HCT116 (cell line): ENCODE data around the gene TGFBR3L. TPM values are rescaled to one million over a fixed set of nuclear protein-coding genes. Genes with fewer than 3 reads are reported as not detected.

ENCODE experiments used
- ATAC-seq: fragments of 200-7000 bp; cut with Tn5 transposase; 2 replicates; pipeline ENCODE4 v1.9.1; 2020; ENCODE audit warnings: mild to moderate bottlenecking, moderate library complexity
- BruUV-seq: library from RNA; stranded (reverse); fragments of 400-500 nt; replicated peaks from 2 replicates; lab custom pipeline; 2021; lab: Mats Ljungman, UMichigan
- CTCF ChIA-PET: fragments of 300-600 bp; sonication (Branson Sonifier 250); formaldehyde crosslinking; loops from one replicate; lab custom pipeline; 2021; ENCODE audit warnings: antibody characterized with exemption; lab: Charles Lee
- POLR2A ChIA-PET: fragments of 300-600, 350-600 bp; sonication (Branson Sonifier 250); formaldehyde crosslinking; loops from one replicate; lab custom pipeline; 2021; ENCODE audit warnings: antibody characterized with exemption; lab: Charles Lee
- RAD21 ChIA-PET, 2 experiments: fragments of 300-600 bp; sonication (Branson Sonifier 250); formaldehyde crosslinking; loops; one replicate each; lab custom pipeline; 2023; ENCODE audit warnings: low total read pairs in 2 of 2; ENCODE audit not compliant: uncharacterized antibody in 2 of 2, unreplicated experiment in 2 of 2, low non-redundant PET in 1 of 2; lab: Charles Lee
- DNase-seq: peaks from one replicate; pipeline ENCODE4 v3.0.0-alpha.2; 2010; ENCODE audit warnings: low read depth, low spot score
- H2AFZ ChIP-seq: fragments of 200-600 bp; shearing (Covaris generic), sonication (generic); 2 replicates; pipeline ENCODE4 v1.6.1; 2017; ENCODE audit warnings: low read depth, mixed run types, mixed read lengths, antibody characterized with exemption, low read length; ENCODE audit not compliant: poor library complexity, severe bottlenecking
- H3K27ac ChIP-seq: 2 replicates; pipeline ENCODE4 v1.5.1; 2012; ENCODE audit warnings: low read depth, low read length
- H3K27me3 ChIP-seq: fragments of 200-600 bp; sonication (generic); 2 replicates; pipeline ENCODE4 v1.6.1; 2016; ENCODE audit warnings: mixed run types, low read length, mixed read lengths; ENCODE audit not compliant: insufficient read depth
- H3K36me3 ChIP-seq, 2 experiments: fragments of 200-500 bp in 1 of 2; fragments of 200-600 bp in 1 of 2; sonication (Bioruptor generic) in 1 of 2; sonication (generic) in 1 of 2; 2 replicates each; pipeline versions ENCODE4 v1.5.1 to v1.6.1; 2014 to 2016; ENCODE audit warnings: low read length in 2 of 2, inconsistent platforms in 1 of 2, mixed read lengths in 1 of 2, mixed run types in 1 of 2; ENCODE audit not compliant: insufficient read depth in 2 of 2, control insufficient read depth in 1 of 2
- H3K4me1 ChIP-seq, 2 experiments: fragments of 200-600 bp in 1 of 2; sonication (generic) in 1 of 2; 2 replicates each; pipeline versions ENCODE4 v1.5.1 to v1.6.1; 2012 to 2017; ENCODE audit warnings: low read length in 2 of 2, inconsistent platforms in 1 of 2, mild to moderate bottlenecking in 1 of 2, mixed read lengths in 1 of 2, mixed run types in 1 of 2, moderate library complexity in 1 of 2; ENCODE audit not compliant: insufficient read depth in 2 of 2, control insufficient read depth in 1 of 2
- H3K4me2 ChIP-seq: fragments of 200-600 bp; sonication (generic); 2 replicates; pipeline ENCODE4 v1.6.1; 2017; ENCODE audit warnings: mixed run types, low read length, mixed read lengths
- H3K4me3 ChIP-seq, 2 experiments: fragments of 200-600 bp in 1 of 2; sonication (generic) in 1 of 2; replicated peaks in 1 of 2; 2 replicates each; pipeline ENCODE4 v1.5.1; 2011 to 2016; ENCODE audit warnings: low read length in 2 of 2, control low read depth in 1 of 2, low read depth in 1 of 2, mild to moderate bottlenecking in 1 of 2, mixed read lengths in 1 of 2, mixed run types in 1 of 2
- H3K79me2 ChIP-seq: fragments of 200-600 bp; sonication (generic); 2 replicates; pipeline ENCODE4 v1.6.1; 2017; ENCODE audit warnings: mild to moderate bottlenecking, mixed run types, low read length, moderate library complexity, mixed read lengths; ENCODE audit not compliant: insufficient read depth
- H3K9ac ChIP-seq: fragments of 200-600 bp; sonication (generic); 2 replicates; pipeline ENCODE4 v1.6.1; 2016; ENCODE audit warnings: low read length, mixed read lengths
- H3K9me2 ChIP-seq: fragments of 200-600 bp; sonication (generic), shearing (Covaris generic); 2 replicates; pipeline ENCODE4 v1.6.1; 2017; ENCODE audit warnings: mixed run types, mild to moderate bottlenecking, moderate library complexity; ENCODE audit not compliant: insufficient read depth
- H3K9me3 ChIP-seq, 2 experiments: fragments of 200-500 bp in 1 of 2; fragments of 200-600 bp in 1 of 2; sonication (Bioruptor generic) in 1 of 2; sonication (generic) in 1 of 2; 2 replicates each; pipeline ENCODE4 v1.6.1; 2014 to 2017; ENCODE audit warnings: low read length in 2 of 2, mixed read lengths in 2 of 2, inconsistent platforms in 1 of 2, low read depth in 1 of 2, mild to moderate bottlenecking in 1 of 2, mixed run types in 1 of 2, moderate library complexity in 1 of 2; ENCODE audit not compliant: control insufficient read depth in 1 of 2, insufficient read depth in 1 of 2
- H4K20me1 ChIP-seq: fragments of 200-600 bp; sonication (generic), shearing (Covaris generic); 2 replicates; pipeline ENCODE4 v1.6.1; 2017; ENCODE audit warnings: mixed run types, mild to moderate bottlenecking, moderate library complexity; ENCODE audit not compliant: insufficient read depth
- ATF3 ChIP-seq: IDR thresholded peaks from 2 replicates; pipeline ENCODE4 v1.6.1; 2012
- CEBPB ChIP-seq: IDR thresholded peaks from 2 replicates; pipeline ENCODE4 v1.6.1; 2012; ENCODE audit warnings: low read depth
- EZH2 ChIP-seq: fragments of 200-600 bp; sonication (generic); IDR thresholded peaks from 2 replicates; pipeline ENCODE4 v1.6.1; 2017; ENCODE audit warnings: antibody characterized with exemption, mixed run types
- JUND ChIP-seq: IDR thresholded peaks from 2 replicates; pipeline ENCODE4 v1.6.1; 2012
- POLR2A ChIP-seq: IDR thresholded peaks from 2 replicates; pipeline ENCODE4 v1.7.0; 2011; ENCODE audit warnings: borderline replicate concordance; ENCODE audit not compliant: insufficient read depth, insufficient read length; ENCODE audit errors: extremely low read depth
- REST ChIP-seq: IDR thresholded peaks from 2 replicates; pipeline ENCODE4 v1.6.1; 2012; ENCODE audit warnings: low read depth
- SIN3A ChIP-seq: IDR thresholded peaks from 2 replicates; pipeline ENCODE4 v1.6.1; 2012; ENCODE audit warnings: low read depth
- SP1 ChIP-seq: IDR thresholded peaks from 2 replicates; pipeline ENCODE4 v1.6.1; 2012; ENCODE audit warnings: low read depth
- YY1 ChIP-seq: IDR thresholded peaks from 2 replicates; pipeline ENCODE4 v1.6.1; 2011; ENCODE audit warnings: low read length, low read depth, moderate library complexity, mild to moderate bottlenecking; ENCODE audit not compliant: insufficient replicate concordance; ENCODE audit errors: extremely low read depth
- ZFX ChIP-seq: fragments of 450-650 bp; IDR thresholded peaks from 2 replicates; pipeline ENCODE4 v1.6.1; 2017
- intact Hi-C: fragments of 100-400 bp; cut with micrococcal nuclease; formaldehyde crosslinking; loops from 2 replicates; pipeline ENCODE4 v1.10.0; 2022
- total RNA-seq: library from RNA; stranded (reverse); gene quantifications from one replicate; pipeline ENCODE4 v1.2.1, GENCODE V29; 2021; ENCODE audit not compliant: unreplicated experiment

Gene TGFBR3L
- total RNA-seq, 1 experiment from 2014 or later, result 30.9 TPM

GRCh38 chr19:7918615-7919421 is 4.2 kb downstream of the TGFBR3L start:
- ChIA-PET POLR2A (interaction anchor here (2.0 to 2.7 kb wide), 4 partner anchors 15 to 50 kb away, joined by 10 to 33 read pairs (median 17); partner anchors contain the start of genes LRRC8E, MAP2K7 and TIMM44), CTCF (interaction anchor here (0.6 to 5.2 kb wide), 8 partner anchors 15 to 84 kb away, joined by 3 to 41 read pairs (median 11); partner anchors contain the start of genes MAP2K7 and TIMM44), RAD21 (interaction anchor here in 1 of 2 experiments (2.0 kb wide), 1 partner anchor 50 kb away, joined by 7 read pairs; no protein-coding TSS in a partner anchor)
- H3K79me2 ChIP-seq, result peaks cover 10% of the 10 kb centered on the region; the same call in 1 of the 2 replicates
- no peaks in the 10 kb centered on the region for H3K9me2 ChIP-seq
- no peaks in the 10 kb centered on the region for H3K9me3 ChIP-seq
- peak overlapping the region; percentile 89 for H3K27ac ChIP-seq
- BruUV-seq, result no TSS peak
- TF ChIP-seq POLR2A (no peak), REST (no peak), EZH2 (no peak), SIN3A (no peak), YY1 (no peak), JUND (no peak), CEBPB (no peak), ZFX (no peak), SP1 (no peak), ATF3 (no peak)
- no peak overlapping the region for H2AFZ ChIP-seq
- H3K9ac ChIP-seq, result peak overlapping the region; percentile 89
- no peaks in the 10 kb centered on the region for H4K20me1 ChIP-seq
- intact Hi-C loops, result no loop called here
- H3K4me2 ChIP-seq, result peak overlapping the region; percentile 91
- H3K4me1 ChIP-seq, result peaks cover 21 to 57% of the 10 kb centered on the region in 2 experiments; a peak in 3 of 4 replicates
- H3K36me3 ChIP-seq, result peaks cover 0 to 12% of the 10 kb centered on the region in 2 experiments; a peak in 3 of 4 replicates
- ATAC-seq (no peak), DNase-seq (no peak)
- no peaks in the 10 kb centered on the region for H3K27me3 ChIP-seq
- H3K4me3 ChIP-seq, result peak overlapping the region; percentile 66 to 74
